ENCODE measurements around the gene TPGS2. TPM values are rescaled to one million over a fixed set of nuclear protein-coding genes. Genes with fewer than 3 reads are reported as not detected.
A peak's percentile ranks its signal among the peaks of the same experiment; 100 is the strongest.
"Not testable (repeated sequence)": the region's sequence is repeated elsewhere in the genome, so short reads cannot be mapped to it uniquely, and the experiment has no call there.

Gene TPGS2
- 10 to 100 TPM; 40.3 to 49.1 TPM for total RNA-seq
- long read RNA-seq, full-length matches to known transcripts: 54 of 65 reads
- long read RNA-seq, partial matches to known transcripts: 3 of 65 reads
- long read RNA-seq, other reads (novel, unspliced or antisense): 8 of 65 reads

DNA sequence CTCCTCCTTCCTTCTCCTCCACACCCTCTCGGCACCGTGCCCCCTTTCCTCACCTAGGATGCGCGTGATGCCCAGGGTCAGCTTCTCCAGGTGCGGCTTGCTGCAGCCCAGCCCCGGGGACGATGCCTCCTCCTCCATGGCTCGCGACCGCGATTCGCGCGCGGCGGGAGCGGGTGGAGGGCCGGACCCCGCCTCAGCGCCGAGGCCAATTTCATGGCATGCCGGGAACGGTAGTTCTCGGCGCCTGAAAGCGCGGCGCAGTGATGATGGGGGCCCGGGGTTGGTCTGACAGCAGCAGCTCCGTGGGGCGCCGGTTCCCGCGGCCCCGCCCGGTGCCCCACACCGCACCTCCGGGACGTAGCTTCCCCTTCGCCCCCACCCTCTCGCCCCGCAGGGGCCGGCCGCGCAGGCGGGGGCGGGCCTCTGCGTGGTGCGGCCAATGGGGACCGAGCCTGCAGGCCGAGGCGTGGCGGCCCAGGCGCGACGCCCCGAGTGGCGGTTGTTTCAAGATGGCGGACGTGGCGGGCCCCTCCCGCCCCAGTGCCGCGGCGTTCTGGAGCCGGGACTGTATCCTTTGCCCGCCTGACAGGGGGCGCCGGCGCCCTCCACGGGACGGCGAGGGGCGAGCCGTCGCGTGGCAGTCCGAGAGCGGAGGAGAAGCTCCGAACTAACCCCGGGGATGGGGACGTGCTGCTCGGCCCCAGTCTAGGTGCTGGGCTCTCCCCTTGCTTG is at the start of gene TPGS2, which contains the start of gene KIAA1328:
TSS of gene TPGS2 (minus strand) at position 373 of the 732 bp plus-strand sequence. CDS start at position 138, 235 bp downstream.
TSS of gene KIAA1328 (plus strand) at position 498 of the 732 bp plus-strand sequence. CDS start at position 510, 12 bp downstream.
- ATAC-seq (peak; percentile 94), DNase-seq (peak; percentile 83 to 89)
- intact Hi-C loops (cut with DNase I, micrococcal nuclease): no loop called here

- intact Hi-C loops (cut with DNase I, micrococcal nuclease); DNase-seq; ATAC-seq: not testable (repeated sequence)
Observed at GRCh38 chr18:36873826-36874225, 45.0 kb upstream of the TPGS2 start.

DNA sequence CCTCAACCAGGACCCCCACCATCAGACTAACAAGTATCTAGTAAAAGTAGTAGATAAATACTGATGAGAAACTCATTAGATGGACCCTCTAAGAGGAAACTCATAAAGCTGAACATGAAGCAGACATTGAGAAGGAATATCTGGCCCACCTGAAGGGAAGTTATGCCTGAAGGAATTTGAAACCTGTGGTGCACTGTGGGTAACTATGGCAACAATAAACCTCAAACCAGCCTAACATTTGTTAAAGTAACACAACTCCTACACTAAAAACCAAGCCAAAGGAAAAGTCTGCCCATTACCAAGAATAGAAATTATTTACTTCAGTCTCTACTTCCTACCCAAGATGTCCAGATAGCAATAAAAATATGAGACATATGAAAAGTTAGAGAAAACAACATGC is 43.5 kb upstream of the TPGS2 start:
- no peak for ATAC-seq
- intact Hi-C loops (cut with DNase I, micrococcal nuclease): no loop called here
- no peak for DNase-seq

- intact Hi-C loops (cut with DNase I, micrococcal nuclease): no loop called here
- DNase-seq (no peak), ATAC-seq (no peak)
Observed at GRCh38 chr18:36871801-36872200, 43.0 kb upstream of the TPGS2 start.

GRCh38 chr18:36867056-36867455 is 38.3 kb upstream of the TPGS2 start:
- intact Hi-C loops (cut with DNase I, micrococcal nuclease): no loop called here
- no peak for ATAC-seq
- no peak for DNase-seq

DNA sequence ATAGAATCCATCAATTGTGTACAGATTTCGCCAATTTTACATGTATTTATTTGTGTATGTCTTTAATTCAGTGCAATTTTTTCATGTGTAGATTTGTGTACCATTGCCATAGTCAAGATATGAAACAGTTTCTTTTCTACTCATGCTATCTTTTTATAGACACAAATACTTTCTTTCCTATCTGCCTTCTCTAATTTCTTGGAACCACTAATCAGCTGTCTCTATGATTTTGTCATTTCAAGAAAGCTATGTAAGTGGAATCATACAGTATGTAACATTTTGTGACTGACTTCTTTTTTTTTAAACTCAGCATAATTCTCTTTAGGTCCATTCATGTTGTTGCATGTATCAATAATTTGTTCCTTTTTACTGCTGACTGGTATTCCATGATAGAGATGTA is 33.4 kb upstream of the TPGS2 start:
- DNase-seq: no peak
- intact Hi-C loops (cut with DNase I, micrococcal nuclease): no loop called here
- no peak for ATAC-seq

GRCh38 chr18:36856815-36857214 is 28.0 kb upstream of the TPGS2 start:
- no peak for ATAC-seq

GRCh38 chr18:36851202-36851590 is 22.4 kb upstream of the TPGS2 start:
- no peak for ATAC-seq
- intact Hi-C loops (cut with DNase I, micrococcal nuclease): no loop called here
- no peak for DNase-seq

More at GRCh38 chr18:36856815-36857214, 28.0 kb upstream of the TPGS2 start:
- no peak for DNase-seq
- intact Hi-C loops (cut with DNase I, micrococcal nuclease): no loop called here

DNA sequence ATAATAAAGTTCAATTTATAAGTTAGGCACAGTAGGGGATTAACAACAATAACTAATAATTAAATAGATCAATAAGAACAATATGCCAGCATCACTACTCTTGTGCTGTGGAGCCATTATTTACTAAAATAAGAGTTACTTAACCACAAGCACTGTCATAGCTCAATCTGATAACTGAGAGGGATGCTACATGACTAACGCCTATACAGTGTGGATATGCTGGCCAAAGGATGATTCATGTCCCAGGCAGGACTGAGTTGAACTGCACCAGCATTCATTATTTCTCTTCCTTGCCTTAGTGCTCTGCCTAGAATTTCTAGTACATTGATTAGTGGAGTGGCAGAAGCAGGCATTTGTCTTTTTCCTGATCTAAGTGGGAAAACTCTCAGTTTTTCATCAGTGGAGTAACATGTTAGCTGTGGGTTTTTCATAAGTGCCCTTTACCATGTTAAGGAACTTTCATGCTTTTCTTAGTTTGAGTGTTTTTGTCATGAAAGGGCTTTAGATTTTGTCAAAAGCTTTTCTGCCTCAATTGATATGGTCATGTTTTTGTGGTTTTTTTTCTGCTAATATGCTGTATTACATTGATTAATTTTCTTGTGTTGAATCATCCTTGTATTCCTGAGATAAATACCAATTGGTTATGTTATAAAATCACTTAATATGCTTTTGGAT is 21.9 kb upstream of the TPGS2 start:
- DNase-seq (no peak), ATAC-seq (no peak)
- intact Hi-C loops (cut with DNase I, micrococcal nuclease): no loop called here

- ATAC-seq (no peak), DNase-seq (no peak)
- intact Hi-C loops (cut with DNase I, micrococcal nuclease): no loop called here
Observed at GRCh38 chr18:36849288-36850006, 20.6 kb upstream of the TPGS2 start.

GRCh38 chr18:36848609-36849008 is 19.8 kb upstream of the TPGS2 start:
- no peak for ATAC-seq
- intact Hi-C loops (cut with DNase I, micrococcal nuclease): no loop called here

DNA sequence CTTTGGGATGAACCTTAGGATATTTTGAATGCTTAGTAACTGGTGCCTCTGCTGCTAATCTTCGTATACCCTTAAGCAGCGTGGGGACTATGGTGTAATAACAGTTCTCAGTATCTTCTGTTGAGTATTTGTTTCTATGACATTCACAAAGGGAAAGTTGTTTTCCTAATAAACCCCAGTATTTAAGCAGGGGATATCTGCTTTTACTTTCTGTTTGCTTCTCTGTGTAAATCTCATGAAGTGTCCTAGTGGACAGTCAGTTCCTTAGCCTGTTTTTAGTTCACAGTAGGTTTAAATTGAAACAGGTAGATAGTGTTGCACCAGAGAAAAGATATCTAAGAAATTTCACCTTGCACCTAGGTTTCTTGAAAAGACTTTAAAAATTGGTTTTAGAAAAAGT is 15.0 kb upstream of the TPGS2 start:
- DNase-seq (no peak), ATAC-seq (no peak)
- intact Hi-C loops (cut with DNase I, micrococcal nuclease): no loop called here

More at GRCh38 chr18:36848609-36849008, 19.8 kb upstream of the TPGS2 start:
- DNase-seq: no peak

DNA sequence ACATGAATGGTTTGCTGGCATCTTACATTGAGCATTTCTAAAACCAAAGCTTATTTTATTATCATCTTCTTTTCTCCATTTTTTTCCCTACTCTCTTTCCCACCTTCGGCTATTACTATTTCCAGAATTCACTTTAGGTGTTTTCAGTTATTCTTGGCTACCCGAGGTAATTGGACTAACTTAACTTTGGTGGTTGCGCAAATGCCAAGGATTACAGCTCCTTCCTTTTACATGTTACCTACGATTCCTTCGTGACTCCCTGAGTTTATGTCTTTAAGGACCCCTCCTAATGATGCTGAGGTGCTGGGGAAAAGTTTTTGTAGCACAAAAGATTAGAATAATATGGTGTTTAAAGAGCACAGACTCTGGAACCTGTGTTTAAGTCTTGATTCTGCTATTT is 14.4 kb upstream of the TPGS2 start:
- intact Hi-C loops (cut with DNase I, micrococcal nuclease): no loop called here
- DNase-seq (no peak), ATAC-seq (no peak)

GRCh38 chr18:36839835-36840234 is 11.0 kb upstream of the TPGS2 start:
- intact Hi-C loops (cut with DNase I, micrococcal nuclease): no loop called here
- DNase-seq (no peak), ATAC-seq (no peak)

DNA sequence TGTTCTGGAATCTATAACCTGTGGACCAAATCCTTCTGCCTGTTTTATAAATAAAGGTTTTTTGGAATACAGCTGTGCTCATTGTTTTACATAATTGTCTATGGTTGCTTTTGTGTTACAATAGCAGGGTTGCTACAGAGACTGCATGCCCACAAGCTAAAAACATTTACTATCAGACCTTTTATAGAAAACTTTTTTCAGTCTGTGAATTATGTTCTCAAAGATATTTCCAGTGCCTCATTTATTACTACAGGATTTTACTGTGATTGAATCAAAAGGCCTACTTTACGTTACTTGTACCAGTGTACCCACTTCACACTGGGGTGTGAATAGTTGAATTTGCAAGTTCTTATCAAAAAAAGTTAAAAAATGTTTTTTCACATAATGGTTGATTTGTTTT is 7.1 kb upstream of the TPGS2 start:
- intact Hi-C loops (cut with DNase I, micrococcal nuclease): no loop called here
- ATAC-seq (no peak), DNase-seq (no peak)

DNA sequence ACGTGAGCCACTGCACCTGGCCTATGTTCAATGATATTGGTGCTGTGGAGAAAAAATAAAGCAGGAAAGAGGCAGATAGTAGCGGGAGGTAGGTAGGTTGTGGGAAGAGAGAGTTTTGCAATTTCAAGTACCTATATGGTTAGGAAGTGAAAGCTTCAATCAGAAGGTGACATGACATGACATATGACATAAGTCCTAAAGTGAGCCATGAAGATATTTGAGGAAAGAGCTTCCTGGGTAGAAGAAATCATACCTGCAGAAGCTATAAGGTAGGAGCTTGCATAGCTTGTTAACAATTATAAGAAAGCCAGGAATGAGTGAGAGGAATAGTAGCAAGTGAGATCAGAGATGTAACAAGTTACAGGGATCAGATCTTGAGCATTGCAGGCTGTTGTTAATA is 4.3 kb upstream of the TPGS2 start:
- DNase-seq: no peak
- intact Hi-C loops (cut with DNase I, micrococcal nuclease): no loop called here
- ATAC-seq: no peak

GRCh38 chr18:36831139-36831538 is 2.3 kb upstream of the TPGS2 start:
- ATAC-seq (no peak), DNase-seq (no peak)
- intact Hi-C loops (cut with DNase I, micrococcal nuclease): no loop called here

DNA sequence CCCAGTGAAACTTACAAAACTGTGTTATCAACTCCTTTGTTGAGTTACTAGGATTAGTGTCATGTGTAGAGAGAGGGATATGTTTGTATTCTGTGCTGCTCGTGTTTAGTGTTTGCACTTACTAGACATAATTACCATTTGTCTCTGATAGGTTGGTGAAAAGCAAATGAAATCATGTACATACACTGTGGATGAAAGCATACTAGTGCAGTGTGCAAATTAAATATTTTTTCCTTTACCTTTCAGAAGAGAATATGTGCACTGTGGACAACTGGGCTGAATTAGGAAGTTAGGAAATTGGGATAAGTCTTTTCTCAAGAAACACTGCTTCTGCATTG is 1.3 kb upstream of the TPGS2 start:
- intact Hi-C loops (cut with DNase I, micrococcal nuclease): no loop called here
- DNase-seq (no peak), ATAC-seq (no peak)

GRCh38 chr18:36829362-36830157 is 758 bp upstream of the TPGS2 start:
- ATAC-seq (peak; percentile 5), DNase-seq (no peak)
- intact Hi-C loops (cut with DNase I, micrococcal nuclease): no loop called here
